ENCODE measurements around the gene LRRC37B.

- TF ChIP-seq CTCF (IDR thresholded peaks at IDR 0.05; ENCODE audit: low read depth, low read length, missing input control) (peak; percentile 88), RAD21 (IDR thresholded peaks at IDR 0.05) (peak; percentile 52 to 72), HNF4G (IDR thresholded peaks at IDR 0.05) (no peak), TAF1 (conservative IDR thresholded peaks at IDR 0.05) (no peak)
Observed at GRCh38 chr17:32006957-32007462, at the start of gene LRRC37B.
